Vagina (tissue), 2 donors: ENCODE measurements around the gene RPSA.

ENCODE experiments used
- CTCF ChIP-seq, 3 experiments: fragments of 450-650 bp in 2 of 3; fragments of 200-600 bp in 1 of 3; sonication (generic) in 1 of 3; IDR thresholded peaks; one replicate each; pipeline ENCODE4 v1.5.1; 2017 to 2019; ENCODE audit warnings: antibody characterized with exemption in 3 of 3, mild to moderate bottlenecking in 2 of 3, moderate library complexity in 2 of 3
- POLR2A ChIP-seq, 2 donors: fragments of 450-650 bp; IDR thresholded peaks; one replicate each; pipeline ENCODE4 v1.6.1; 2017; ENCODE audit warnings: antibody characterized with exemption in 2 of 2, mild to moderate bottlenecking in 2 of 2, moderate library complexity in 2 of 2
- POLR2AphosphoS5 ChIP-seq, 2 donors: sonication (generic); formaldehyde crosslinking; IDR thresholded peaks; one replicate each; pipeline ENCODE4 v1.9.0; 2017; ENCODE audit warnings: antibody characterized with exemption in 2 of 2, mild to moderate bottlenecking in 2 of 2, low read depth in 1 of 2; ENCODE audit not compliant: insufficient read depth in 1 of 2

- no peak for TF ChIP-seq POLR2A (IDR thresholded peaks at IDR 0.05)
- no peak for TF ChIP-seq CTCF (IDR thresholded peaks at IDR 0.05)
- no peak for TF ChIP-seq POLR2AphosphoS5 (IDR thresholded peaks at IDR 0.05; ENCODE audit: insufficient read depth in 1 of 2, low read depth in 1 of 2)
Measured at GRCh38 chr3:39362192-39362591, 44.3 kb upstream of the RPSA start.
